Lung (tissue), 12 donors: ENCODE results near the gene ENHO. TPM values are rescaled to one million over a fixed set of nuclear protein-coding genes. Genes with fewer than 3 reads are reported as not detected.

Source experiments
- ATAC-seq: fragments of 200-7000 bp; cut with Tn5 transposase; one replicate; pipeline ENCODE4 v1.9.1; 2020; ENCODE audit warnings: moderate number of reproducible peaks; ENCODE audit not compliant: insufficient read depth, low FRiP score
- DNase-seq, 3 donors: peaks; one replicate each; pipeline ENCODE4 v3.0.0-alpha.2; 2013 to 2017
- H3K27ac ChIP-seq, 2 donors: one replicate each; pipeline ENCODE4 v1.5.1; 2013; ENCODE audit warnings: mild to moderate bottlenecking in 2 of 2, moderate library complexity in 2 of 2, control low read depth in 1 of 2, inconsistent platforms in 1 of 2, low read depth in 1 of 2, low read length in 1 of 2
- H3K27me3 ChIP-seq, 3 donors: one replicate each; pipeline ENCODE4 v1.5.1; 2013; ENCODE audit warnings: low read length in 2 of 3; ENCODE audit not compliant: control insufficient read depth in 3 of 3, insufficient read depth in 3 of 3
- H3K36me3 ChIP-seq, 4 donors: one replicate each; pipeline ENCODE4 v1.5.1; 2013; ENCODE audit warnings: low read length in 4 of 4, mild to moderate bottlenecking in 1 of 4, moderate library complexity in 1 of 4; ENCODE audit not compliant: control insufficient read depth in 4 of 4, insufficient read depth in 4 of 4
- H3K4me1 ChIP-seq, 5 donors: one replicate each; pipeline ENCODE4 v1.5.1; 2013; ENCODE audit warnings: low read length in 5 of 5, mild to moderate bottlenecking in 2 of 5, moderate library complexity in 1 of 5; ENCODE audit not compliant: control insufficient read depth in 5 of 5, insufficient read depth in 5 of 5
- H3K4me3 ChIP-seq: one replicate; pipeline ENCODE4 v1.5.1; 2013; ENCODE audit warnings: mild to moderate bottlenecking, control low read depth, moderate library complexity
- H3K9ac ChIP-seq, 2 donors: one replicate each; pipeline ENCODE4 v1.5.1; 2013; ENCODE audit warnings: low read length in 2 of 2, control low read depth in 1 of 2; ENCODE audit not compliant: insufficient read depth in 1 of 2
- H3K9me3 ChIP-seq, 4 donors: one replicate each; pipeline ENCODE4 v1.5.1; 2013; ENCODE audit warnings: low read length in 3 of 4, mild to moderate bottlenecking in 1 of 4, moderate library complexity in 1 of 4; ENCODE audit not compliant: control insufficient read depth in 4 of 4, insufficient read depth in 3 of 4
- WGBS, 2 donors: extraction: QIAGEN DNeasy Blood & Tissue Kit; methylation state at CpG; one replicate each; pipeline ENCODE4 v1.1.7; 2013; 5-methylcytosine and 5-hydroxymethylcytosine counted together
- polyA plus RNA-seq, 2 donors: library from polyadenylated mRNA; stranded (reverse); fragments of 200-250 nt; gene quantifications; one replicate each; pipeline ENCODE4 v1.2.1, GENCODE V29; 2013
- total RNA-seq, 2 donors: library from RNA; depleted of rRNA in 1 of 2; stranded (reverse); fragments of >200 nt in 1 of 2; gene quantifications; one replicate each; pipeline ENCODE4 v1.2.1, GENCODE V29; 2014 to 2021
- TF ChIP-seq, protein P1 (sequence below): IDR thresholded peaks from 2 replicates; pipeline ENCODE4 v1.5.1; 2012; ENCODE audit warnings: mild to moderate bottlenecking; ENCODE audit errors: control extremely low read depth, extremely low read depth
- donor health status: control.
- donor health status: control.
- donor health status: Bipolar disorder and iron deficiency.
- donor health status: healthy.
- donor health status: DM: yes; HTN: yes; CAD: no.

Gene ENHO
- total and polyA plus RNA-seq, 4 donors: 0.29 to 1.4 (median 0.70) TPM

GRCh38 chr9:34491596-34491995 lies 31.2 kb downstream of the ENHO start:
- no peak overlapping the region for H3K4me3 ChIP-seq
- H3K4me1 ChIP-seq: no peaks in the 10 kb centered on the region
- no peak overlapping the region for H3K9ac ChIP-seq
- no peaks in the 10 kb centered on the region for H3K36me3 ChIP-seq
- no peak overlapping the region for H3K27ac ChIP-seq
- H3K9me3 ChIP-seq: no peaks in the 10 kb centered on the region
- ATAC-seq (no peak), DNase-seq (no peak)
- TF ChIP-seq, protein P1, sequence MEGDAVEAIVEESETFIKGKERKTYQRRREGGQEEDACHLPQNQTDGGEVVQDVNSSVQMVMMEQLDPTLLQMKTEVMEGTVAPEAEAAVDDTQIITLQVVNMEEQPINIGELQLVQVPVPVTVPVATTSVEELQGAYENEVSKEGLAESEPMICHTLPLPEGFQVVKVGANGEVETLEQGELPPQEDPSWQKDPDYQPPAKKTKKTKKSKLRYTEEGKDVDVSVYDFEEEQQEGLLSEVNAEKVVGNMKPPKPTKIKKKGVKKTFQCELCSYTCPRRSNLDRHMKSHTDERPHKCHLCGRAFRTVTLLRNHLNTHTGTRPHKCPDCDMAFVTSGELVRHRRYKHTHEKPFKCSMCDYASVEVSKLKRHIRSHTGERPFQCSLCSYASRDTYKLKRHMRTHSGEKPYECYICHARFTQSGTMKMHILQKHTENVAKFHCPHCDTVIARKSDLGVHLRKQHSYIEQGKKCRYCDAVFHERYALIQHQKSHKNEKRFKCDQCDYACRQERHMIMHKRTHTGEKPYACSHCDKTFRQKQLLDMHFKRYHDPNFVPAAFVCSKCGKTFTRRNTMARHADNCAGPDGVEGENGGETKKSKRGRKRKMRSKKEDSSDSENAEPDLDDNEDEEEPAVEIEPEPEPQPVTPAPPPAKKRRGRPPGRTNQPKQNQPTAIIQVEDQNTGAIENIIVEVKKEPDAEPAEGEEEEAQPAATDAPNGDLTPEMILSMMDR: no peak
- 48 to 56% methylated on average over 2 of the region's 2 CpGs for WGBS, 2 donors
- H3K27me3 ChIP-seq: peaks cover 0 to 3% (median 0%) of the 10 kb centered on the region in 3 donors

- no peak for ATAC-seq
- 55 to 67% methylated on average over 3 of the region's 3 CpGs for WGBS, 2 donors
- TF ChIP-seq, protein P1: no peak
These were observed 32.0 kb downstream of the ENHO start for GRCh38 chr9:34490760-34491159.

DNA sequence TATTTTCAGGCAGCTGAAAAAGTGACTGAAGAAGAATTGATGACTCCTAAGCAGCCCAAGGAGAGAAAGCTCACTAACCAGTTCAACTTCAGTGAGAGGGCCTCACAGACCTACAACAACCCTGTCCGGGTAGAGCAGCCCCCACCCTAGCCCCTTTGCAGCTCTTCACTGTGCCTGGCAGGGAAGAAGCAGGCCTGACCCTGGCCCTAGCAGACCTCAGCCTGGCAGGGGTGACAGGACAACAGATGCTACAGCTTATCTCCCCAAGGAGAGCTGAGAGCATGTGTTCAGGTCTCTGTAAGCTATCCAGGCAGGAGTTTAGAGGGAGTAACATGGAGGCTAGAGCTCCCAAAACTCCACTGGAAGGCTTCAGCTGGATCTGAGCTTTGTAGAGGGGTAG lies 32.4 kb downstream of the ENHO start:
- Histone ChIP-seq H3K4me3 (no peak overlapping the region), H3K36me3 (no peaks in the 10 kb centered on the region)
- 52 to 85% methylated on average over 1 of the region's 1 CpG for WGBS, 2 donors

More at GRCh38 chr9:34490760-34491159, 32.0 kb downstream of the ENHO start:
- no peaks in the 10 kb centered on the region for H3K4me1 ChIP-seq
- H3K9ac ChIP-seq: no peak overlapping the region
- H3K9me3 ChIP-seq: no peaks in the 10 kb centered on the region
- no peaks in the 10 kb centered on the region for H3K36me3 ChIP-seq
- no peak overlapping the region for H3K4me3 ChIP-seq
- H3K27ac ChIP-seq: no peak overlapping the region
- no peak for DNase-seq
- H3K27me3 ChIP-seq: peaks cover 0 to 3% (median 0%) of the 10 kb centered on the region in 3 donors

More for the DNA sequence above, 32.4 kb downstream of the ENHO start:
- DNase-seq (no peak), ATAC-seq (no peak)
- H3K27ac ChIP-seq: no peak overlapping the region
- TF ChIP-seq, protein P1: no peak
- no peaks in the 10 kb centered on the region for H3K9me3 ChIP-seq
- H3K27me3 ChIP-seq: peaks cover 0 to 3% (median 0%) of the 10 kb centered on the region in 3 donors
- H3K4me1 ChIP-seq: no peaks in the 10 kb centered on the region
- no peak overlapping the region for H3K9ac ChIP-seq
